CD4-positive, alpha-beta T cell treated with Interleukin-1 beta for 1 hour (primary cell): Measurements from ENCODE around the gene LNPK.
"Not testable (repeated sequence)": the region's sequence is repeated elsewhere in the genome, so short reads cannot be mapped to it uniquely, and the experiment has no call there.

Experiments used
- DNase-seq, 2 donors: peaks; one replicate each; pipeline ENCODE4 v3.0.0-alpha.2; 2020 to 2022

LNPK gene

DNA sequence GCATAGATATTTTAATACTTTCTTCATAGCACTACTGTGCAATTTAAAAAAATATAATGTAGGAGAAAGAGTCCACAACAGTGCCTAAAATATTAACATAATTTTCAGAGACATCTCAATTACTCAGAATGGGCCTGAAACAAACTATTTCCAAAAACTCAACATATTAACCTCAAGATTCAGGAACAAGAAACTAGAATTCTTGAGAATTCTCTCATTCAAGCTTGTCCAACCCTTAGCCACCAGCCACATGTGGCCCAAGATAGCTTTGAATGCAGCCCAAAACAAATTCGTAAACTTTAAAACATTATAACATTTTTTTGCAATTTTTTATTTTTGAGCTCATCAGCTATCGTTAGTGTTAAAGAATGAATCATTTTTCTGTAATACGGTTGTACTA lies 35.2 kb downstream of the LNPK start:
- no peak for DNase-seq

DNA sequence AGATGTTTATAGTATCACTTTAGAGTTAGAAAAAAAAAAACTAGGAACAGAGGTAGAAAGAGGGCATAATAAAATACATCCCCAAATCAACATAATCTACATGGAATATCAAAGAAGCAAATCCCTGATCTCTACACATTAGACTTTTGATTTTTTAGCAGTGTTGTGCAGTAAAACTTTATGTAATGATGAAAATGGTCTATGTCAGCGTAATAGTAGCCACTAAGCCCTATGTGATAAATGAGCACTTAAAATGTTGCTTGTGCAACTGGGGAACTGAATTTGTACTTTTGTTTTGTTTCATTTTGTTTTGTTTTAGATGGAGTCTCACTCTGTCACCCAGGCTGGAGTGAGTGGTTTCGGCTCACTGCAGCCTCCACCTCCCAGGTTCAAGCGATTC lies 36.3 kb downstream of the LNPK start:
- DNase-seq, result no peak

DNA sequence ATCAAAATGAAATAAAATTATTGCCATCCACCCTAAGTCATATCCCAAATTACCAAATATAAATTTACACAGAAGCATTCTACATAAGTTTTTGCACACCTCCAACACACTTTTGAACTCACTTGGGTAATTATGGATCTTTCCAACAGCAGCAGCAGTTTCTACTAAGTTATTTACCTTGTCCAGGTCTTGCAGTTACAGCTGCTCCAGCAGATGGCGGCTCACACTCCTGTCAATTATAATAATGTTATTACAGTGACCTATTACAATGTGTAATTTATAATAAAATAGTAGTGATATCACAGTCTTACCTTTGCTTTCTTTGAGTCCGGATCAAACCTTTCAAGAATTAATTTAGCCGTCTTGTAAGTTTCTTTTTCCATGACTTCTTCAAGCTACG lies 37.9 kb downstream of the LNPK start:
- DNase-seq, result no peak

DNA sequence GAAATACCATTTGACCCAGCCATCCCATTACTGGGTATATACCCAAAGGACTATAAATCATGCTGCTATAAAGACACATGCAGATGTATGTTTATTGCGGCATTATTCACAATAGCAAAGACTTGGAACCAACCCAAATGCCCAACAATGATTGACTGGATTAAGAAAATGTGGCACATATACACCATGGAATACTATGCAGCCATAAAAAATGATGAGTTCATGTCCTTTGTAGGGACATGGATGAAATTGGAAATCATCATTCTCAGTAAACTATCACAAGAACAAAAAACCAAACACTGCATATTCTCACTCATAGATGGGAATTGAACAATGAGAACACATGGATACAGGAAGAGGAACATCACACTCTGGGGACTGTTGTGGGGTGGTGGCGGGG lies 38.9 kb downstream of the LNPK start:
- DNase-seq, result not testable (repeated sequence)

DNA sequence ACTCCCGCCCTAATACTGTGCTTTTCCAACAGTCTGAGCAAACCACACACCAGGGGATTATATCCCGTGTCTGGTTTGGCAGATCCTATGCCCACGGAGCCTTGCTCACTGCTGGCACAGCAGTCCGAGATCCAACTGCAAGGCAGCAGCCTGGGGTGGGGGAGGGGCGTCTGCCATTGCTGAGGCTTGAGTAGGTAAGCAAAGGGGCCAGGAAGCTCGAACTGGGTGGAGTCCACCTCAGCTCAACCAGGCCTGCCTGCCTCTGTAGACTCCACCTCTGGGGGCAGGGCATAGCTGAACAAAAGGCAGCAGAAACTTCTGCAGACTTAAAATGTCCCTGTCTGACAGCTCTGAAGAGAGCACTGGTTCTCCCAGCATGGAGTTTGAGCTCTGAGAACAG lies 44.2 kb downstream of the LNPK start:
- no peak for DNase-seq

DNA sequence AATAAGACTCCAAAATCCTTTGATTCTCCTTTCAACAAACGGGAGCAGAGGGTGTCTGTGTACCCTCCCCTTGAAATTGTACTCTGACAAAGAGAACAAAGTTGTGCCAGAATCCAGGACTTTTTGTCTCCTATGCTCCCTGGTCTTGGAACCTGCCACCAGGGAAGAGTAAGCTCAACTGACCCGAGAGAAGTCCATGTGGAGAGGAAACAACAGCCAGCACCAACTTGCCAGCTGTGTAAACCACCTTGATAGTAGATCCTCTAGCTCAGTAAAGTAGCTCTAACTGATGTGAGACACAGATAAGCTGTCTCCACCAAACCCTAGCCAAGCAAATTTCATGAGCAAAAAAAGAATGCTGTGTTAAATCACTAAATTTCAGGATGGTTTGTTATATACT lies 46.9 kb downstream of the LNPK start:
- no peak for DNase-seq

DNA sequence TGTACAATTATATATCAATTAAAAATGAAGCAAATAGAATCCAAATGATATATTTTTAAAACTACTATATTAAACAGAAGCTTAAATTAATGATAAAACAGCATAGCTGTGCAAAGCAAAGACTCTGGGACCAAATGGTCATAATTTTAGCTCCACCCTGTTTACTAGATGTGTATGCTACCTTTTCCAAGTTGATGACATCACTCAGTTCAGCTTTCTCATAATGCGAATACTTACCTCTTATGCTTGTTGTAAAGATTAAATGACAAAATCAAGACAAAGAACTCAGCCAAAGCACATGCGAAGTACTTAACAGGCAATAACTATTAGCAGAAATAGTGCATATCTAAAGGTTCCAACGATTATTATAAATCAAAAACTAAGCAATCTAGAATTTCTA lies 51.6 kb downstream of the LNPK start:
- no peak for DNase-seq

DNA sequence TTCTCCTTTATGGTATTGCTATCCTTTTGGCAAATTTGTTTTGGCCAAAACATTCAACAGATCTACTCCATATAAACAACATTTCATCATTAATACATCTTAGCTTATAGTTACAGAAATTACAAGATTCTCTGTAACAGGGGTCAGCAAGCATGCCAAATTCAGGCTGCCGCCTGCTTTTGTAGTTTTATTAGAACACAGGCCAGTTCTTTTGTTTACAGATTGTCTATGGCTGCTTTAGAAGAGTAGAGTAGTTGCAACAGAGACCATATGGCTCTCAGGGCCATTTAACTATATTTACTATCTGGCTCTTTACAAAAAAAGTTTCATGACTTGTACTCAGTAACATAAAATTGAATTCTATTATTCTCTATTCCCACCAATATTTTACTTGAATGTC lies 53.9 kb downstream of the LNPK start:
- no peak for DNase-seq

DNA sequence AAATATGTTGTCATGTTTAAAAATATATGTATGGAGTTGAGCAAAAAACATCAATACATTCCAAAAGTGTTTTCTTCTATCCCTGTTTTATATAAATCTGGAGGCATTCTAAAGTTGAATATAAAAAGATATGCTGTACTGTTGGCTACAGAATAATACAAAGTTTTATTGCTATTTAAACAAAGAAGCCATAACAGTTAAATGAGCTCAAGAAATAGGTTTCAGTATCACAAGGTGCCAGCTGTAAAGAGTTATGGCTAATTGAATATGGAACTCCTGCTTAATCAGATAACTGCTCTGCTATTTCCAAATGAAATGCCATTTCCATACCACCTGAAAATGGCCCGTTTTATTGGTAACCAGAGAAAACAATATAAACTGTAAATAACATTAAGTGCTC lies 55.0 kb downstream of the LNPK start:
- no peak for DNase-seq

DNA sequence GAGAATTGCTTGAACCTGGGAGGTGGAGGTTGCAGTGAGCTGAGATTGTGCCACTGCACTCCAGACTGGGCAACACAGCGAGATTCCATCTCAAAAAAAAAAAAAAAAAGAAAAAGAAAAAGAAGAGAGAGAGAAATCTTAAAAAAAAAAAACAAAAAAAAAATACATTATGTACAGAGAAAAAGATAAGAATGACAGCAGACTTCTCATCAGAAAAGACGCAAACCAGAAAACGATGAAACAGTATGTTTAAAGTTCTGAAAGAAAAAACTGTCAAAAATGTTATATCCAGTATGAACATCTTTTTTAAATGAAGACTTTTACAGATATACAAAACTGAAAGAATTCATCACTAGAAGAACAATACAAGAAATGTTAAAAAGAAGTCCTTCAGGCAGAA lies 60.4 kb downstream of the LNPK start:
- no peak for DNase-seq

DNA sequence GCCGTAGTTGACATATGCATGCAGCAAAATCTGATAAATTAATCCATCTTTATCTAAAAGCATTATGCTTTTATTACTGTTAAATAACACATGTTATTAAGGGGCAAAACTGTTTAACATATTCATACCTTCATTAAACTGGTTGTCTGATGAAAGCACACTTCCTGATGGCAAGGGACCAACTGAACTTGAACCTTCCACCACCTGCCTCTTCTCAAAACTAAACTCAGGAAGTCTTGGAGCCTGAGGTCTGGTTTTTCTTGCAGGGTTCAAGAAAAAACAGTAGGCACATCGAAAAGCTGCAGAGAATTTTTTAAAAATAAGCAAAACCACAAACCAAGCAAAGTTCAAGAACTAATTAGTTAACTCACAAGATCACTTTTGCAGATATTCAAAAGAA lies 64.9 kb downstream of the LNPK start:
- no peak for DNase-seq

DNA sequence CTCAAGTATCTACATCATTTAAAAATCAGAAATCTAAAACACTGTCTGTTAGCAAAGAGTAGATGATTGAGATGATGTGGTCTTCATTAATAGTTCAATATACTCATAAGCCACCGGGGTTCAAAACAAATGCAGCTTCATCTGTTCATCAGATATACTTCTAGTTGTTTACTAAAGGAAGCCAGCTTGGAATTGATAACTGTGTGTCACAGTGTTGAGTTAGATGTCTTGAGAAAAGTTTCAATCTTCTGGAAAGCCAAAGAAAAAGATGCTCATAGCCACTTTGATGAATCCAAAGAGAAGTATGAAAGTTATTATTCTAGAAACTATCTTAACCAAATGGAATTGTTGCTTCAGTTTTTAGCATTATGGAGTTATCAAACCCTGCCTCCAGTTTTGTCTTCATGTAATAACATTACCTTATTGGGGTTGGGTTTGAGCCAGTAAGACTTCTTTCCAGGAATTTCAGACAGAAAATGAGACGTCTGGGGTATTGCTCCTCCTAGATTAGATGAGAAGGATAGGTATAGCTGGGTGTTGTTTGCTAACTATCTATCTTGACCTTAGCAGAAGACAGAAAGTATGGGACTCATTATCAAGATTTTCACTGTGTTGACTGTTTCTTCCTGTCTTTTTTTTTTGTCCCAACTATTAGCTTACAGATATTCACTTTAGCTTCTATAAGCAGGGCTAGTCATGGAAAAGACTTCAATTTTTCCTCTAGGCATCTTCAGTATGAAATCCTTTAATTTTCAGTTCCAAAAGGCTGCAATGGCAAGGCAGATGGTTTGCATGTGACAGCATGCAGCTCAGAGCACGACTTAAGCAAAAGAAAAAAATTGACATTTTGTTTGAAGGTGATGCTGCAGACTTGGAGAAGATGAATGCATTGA lies 66.5 kb downstream of the LNPK start:
- DNase-seq, result no peak

DNA sequence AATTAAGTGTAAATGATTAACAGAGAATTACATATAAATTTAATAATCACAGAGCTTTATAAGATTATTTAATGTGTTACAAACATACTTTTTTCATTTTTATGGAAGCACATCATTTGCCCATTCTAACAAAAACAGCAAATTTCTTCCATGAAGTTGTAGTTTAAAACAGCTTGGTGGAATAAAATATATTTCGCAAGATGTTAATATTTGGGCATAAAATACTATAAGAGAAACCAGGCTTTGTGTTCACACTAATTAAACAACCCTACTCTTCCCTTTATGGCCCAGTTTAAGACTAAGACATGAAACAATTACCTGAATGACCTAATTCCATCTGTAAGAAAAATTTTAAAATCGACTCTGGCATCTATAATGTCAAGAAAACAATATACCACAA lies 69.4 kb downstream of the LNPK start:
- DNase-seq, result no peak

DNA sequence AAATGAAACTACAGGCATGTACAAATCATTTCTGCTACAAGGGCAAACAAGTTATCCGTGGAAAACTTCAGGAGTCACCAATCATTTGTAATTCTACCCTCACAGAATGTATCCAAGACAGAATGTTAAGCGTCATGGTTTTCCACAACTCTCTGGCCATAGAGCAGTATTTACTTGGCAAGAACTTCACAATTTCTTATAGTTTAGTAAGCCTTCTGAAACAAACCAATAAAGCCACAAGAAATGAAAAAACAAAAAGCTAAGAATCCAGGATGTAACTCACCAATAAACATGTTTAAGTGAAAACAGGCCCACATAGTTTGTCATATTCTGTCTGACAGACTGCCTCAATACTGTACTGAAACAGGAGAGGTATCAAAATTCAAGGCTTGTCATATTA lies 70.3 kb downstream of the LNPK start:
- no peak for DNase-seq

DNA sequence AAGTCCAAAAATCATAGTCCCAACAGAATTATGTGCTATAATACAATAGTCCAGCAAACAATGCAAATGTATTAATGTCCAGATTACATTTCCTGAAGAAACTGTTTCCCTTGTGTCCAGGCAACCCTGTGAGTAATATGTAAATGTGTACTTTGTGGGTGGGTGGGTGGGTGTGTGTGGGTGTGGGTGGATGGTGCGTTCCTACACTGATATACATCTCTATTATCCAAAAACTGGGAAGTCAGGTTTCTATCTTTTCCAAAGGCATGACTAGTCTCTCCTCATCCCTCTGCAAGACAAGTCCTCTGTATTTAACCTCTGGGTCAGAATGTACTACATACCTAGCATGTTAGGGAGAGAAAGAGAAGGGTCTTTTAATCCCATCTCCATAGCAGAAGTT lies 71.6 kb downstream of the LNPK start:
- no peak for DNase-seq

DNA sequence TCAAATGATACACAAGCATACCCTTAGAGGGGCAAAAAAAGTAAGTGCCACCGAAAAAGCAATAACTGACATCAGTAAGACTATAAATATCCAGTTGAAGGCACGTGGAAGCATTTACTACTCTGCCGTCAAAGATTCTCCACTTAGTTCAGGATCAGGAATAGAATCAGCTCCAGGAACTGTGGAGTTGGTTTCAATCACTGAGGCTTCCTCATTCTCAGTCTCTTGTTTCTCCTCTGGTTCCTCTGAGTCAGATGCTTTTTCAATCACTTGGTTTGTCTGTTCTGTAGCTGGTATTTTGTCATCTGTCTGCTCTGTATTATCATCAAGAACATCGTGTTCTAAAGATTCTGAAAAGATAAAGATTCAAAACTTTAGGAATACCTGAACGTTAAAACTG lies 72.2 kb downstream of the LNPK start:
- DNase-seq, result no peak

DNA sequence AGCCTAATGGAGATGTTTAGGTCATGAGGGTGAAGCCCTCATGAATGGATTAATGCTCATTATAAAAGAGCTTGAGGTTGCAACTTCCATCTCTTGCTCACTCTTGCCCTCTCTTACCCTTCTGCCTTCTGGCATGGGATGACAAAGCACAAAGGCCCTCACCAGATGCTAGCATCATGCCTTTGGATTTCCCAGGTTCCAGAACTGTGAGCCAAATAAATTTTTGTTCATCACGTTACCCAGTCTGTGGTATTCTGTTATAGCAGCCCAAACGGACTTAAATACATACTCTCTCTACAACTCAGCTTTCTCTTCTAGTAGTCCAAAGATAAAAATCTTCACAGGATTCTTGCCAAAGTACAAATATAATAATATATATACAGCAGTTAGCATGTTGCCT lies 75.8 kb downstream of the LNPK start:
- DNase-seq, result no peak

DNA sequence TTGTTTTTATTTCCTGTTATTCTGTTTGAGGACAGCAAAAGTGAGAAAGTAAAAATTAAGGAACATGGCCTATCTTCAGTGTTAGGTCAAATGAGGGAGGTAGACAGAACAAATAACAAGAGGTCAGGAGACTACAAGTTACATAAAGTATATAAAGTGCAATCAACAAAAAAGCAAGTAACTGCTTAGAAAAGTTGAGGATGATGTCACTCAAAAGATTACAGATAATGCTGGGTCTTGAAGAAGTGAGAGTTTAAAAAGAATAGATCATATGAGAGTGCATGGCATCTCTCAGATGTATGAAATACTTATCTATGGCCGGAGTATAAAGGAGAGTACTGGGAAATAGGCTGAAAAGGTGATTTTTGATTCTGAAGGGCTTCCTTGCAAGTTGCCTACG lies 79.9 kb downstream of the LNPK start:
- DNase-seq, result no peak

DNA sequence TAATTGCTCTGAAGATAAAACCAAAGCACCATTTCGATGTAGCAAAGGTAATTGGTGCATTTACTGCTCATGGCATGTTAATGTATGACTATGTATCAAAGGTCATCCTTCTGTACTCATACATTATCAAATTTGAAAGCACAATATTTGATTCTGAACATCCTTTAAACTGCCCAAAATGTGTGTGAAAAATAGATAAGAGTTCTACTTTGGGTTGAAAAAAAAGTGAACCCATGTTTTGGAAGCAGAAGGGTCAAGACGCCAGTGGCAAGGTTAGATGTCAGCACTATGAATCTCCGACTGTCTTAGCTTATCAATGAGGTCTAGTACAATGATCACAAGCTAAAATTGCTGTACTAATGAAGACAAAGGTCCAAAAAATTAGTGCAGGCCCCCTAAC lies 83.1 kb downstream of the LNPK start:
- DNase-seq, result no peak

DNA sequence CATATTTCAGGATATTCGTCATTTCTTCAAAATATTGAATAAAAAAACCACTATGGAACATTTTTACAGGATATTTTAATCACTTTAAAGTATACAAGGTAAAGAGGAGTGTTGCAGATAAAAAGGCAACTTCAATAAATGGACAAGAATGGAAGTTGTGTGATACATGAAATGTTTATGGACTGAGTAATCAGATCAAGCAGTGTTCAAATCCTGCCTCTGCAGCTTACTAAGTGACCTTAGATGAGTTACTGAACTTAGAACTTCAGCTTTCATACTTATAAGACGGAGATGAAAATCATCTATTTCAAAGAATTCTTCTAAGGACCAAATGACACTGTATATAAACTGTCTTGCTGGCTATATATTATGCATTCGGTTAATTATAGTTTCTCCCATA lies 87.2 kb downstream of the LNPK start:
- no peak for DNase-seq

DNA sequence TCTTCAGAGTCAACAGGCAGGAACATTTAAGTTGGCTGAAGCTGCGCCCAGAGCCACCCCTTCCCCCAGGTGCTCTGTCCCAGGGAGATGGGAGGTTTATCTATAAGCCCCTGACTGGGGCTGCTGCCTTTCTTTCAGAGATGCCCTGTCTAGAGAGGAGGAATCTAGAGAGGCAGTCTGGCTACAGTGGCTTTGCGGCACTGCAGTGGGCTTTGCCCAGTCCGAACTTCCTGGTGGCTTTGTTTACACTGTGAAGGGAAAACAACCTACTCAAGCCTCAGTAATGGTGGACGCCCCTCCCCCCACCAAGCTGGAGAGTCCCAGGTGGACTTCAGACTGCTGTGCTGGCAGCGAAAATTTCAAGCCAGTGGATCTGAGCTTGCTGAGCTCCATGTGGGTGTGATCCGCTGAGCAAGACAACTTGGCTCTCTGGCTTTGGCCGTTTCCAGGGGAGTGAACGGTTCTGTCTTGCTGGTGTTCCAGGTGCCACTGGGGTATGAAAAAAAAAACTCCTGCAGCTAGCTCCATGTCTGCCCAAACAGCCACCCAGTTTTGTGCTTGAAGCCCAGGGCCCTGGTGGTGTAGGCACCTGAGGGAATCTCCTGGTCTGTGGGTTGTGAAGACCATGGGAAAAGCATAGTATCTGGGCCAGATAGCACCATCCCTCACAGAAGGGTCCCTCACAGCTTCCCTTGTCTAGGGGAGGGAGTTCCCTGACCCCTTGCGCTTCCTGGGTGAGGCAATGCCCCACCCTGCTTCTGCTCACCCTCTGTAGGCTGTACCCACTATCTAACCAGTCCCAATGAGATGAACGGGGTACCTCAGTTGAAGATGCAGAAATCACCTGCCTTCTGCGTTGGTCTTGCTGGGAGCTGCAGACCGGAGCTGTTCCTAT lies 88.0 kb downstream of the LNPK start:
- not testable (repeated sequence) for DNase-seq

DNA sequence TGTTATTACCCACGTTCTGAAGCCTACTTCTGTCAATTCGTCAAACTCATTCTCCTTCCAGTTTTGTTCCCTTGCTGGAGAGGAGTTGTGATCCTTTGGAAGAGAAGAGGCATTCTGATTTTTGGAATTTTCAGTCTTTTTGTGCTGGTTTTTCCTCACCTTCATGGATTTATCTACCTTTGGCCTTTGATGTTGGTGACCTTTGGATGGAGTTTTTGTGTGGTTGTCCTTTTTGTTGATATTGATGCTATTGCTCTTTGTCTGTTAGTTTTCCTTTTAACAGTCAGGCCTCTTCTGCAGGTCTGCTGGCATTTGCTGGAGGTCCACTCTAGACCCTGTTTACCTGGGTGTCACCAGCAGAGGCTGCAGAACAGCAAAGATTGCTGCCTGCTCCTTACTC lies 88.8 kb downstream of the LNPK start:
- not testable (repeated sequence) for DNase-seq

DNA sequence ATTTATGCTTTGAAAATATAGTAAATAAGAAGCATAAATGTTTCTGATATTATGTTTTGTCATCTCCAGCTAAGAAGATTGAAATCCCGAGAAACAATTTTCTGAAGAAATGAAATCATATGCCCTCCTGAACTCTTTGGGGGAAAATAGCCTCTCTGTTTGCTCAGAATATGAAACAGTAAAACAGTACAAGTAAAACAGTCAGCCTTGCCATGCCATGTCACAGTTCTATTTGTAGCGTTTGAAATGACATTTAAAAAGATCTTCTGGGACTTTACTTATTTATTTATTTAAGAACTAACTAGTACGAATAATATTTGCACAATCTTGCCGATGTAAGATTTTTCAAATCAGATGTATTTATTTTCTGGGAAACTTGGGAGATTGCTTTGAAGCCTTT lies 98.0 kb downstream of the LNPK start:
- DNase-seq, result no peak

DNA sequence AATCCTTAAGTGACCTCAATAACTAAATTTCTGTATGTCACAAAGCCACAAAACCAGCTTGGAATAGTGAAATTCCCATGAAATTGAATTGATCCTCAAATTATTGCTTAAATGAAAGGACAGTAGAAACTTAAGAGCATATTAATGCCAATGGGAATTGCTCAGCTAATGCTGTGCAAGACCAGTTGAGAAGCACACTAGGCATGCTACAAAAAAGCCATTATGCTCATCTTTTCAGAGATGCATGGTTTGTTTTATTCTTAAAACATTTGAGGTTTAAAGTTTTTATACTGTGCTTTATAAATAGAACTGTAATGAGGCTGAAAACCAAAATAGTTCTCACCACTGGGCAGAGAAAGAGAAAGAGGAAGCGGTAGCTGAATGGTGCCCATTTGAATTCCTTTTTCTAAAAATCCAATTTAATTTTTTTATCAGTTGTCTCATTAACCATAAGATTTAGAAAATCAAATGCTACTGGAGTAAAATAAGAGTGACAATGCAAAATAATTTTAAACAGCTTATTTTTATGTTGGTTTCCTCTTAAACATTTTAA lies 98.6 kb downstream of the LNPK start:
- no peak for DNase-seq
